ENCODE data around the gene TSPO.

Gene TSPO

GRCh38 chr22:43159484-43160178, 8.3 kb downstream of the TSPO start:
- no peak for DNase-seq (ENCODE audit: low spot score)

DNA sequence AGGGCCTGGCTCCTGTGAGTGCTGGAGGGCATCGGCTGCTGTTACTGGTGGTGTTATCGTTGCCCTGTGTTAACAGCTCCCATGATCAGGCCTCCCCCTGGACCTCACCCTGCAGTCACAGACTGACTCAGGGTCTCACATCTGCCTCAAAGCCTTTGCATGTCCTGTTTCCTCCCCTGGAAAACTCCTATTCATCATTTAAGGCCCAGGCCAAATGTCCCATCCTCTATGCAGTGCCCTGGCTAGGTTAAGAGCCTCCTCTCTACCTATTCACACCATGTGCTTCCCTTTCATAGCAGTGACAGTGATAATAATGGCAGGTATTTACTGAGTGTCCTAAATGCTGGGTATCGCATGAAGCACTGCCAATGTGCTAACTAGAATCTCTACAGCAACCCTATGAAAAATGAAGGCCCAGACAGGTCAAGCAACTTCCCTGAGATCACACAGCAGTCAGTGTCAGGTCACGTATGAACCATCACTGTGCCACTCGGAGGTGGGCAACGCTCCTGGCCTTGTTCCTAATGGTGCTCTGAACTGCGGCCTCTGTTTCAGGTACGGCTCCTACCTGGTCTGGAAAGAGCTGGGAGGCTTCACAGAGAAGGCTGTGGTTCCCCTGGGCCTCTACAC, 9.3 kb downstream of the TSPO start:
- DNase-seq (ENCODE audit: low spot score) = no peak

DNA sequence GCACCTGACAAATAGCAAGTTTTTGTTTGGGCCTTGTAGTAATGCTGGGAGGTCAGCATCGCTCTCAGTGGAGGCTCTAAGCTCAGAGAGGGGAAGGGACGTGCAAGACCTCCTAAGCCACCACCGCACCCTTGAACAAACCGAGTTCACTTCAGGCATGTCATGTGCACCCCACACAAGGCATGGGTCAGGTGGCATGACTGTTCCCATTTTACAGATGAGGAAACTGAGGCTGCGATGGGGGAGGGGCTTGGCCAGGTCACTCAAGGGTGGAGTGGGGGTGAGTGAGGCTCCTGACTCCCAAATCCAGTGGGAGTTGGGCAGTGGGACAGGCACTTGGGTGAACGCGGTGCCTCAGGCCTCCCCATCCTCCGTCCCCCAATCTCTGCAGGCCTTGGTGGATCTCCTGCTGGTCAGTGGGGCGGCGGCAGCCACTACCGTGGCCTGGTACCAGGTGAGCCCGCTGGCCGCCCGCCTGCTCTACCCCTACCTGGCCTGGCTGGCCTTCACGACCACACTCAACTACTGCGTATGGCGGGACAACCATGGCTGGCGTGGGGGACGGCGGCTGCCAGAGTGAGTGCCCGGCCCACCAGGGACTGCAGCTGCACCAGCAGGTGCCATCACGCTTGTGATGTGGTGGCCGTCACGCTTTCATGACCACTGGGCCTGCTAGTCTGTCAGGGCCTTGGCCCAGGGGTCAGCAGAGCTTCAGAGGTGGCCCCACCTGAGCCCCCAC, 11.2 kb downstream of the TSPO start:
- DNase-seq (ENCODE audit: low spot score) = no peak

GRCh38 chr22:43163241-43163795, 12.0 kb downstream of the TSPO start:
- DNase-seq (ENCODE audit: low spot score) = no peak

- no peak for DNase-seq (ENCODE audit: low spot score)
Observed at GRCh38 chr22:43164636-43165035, 13.3 kb downstream of the TSPO start.

DNA sequence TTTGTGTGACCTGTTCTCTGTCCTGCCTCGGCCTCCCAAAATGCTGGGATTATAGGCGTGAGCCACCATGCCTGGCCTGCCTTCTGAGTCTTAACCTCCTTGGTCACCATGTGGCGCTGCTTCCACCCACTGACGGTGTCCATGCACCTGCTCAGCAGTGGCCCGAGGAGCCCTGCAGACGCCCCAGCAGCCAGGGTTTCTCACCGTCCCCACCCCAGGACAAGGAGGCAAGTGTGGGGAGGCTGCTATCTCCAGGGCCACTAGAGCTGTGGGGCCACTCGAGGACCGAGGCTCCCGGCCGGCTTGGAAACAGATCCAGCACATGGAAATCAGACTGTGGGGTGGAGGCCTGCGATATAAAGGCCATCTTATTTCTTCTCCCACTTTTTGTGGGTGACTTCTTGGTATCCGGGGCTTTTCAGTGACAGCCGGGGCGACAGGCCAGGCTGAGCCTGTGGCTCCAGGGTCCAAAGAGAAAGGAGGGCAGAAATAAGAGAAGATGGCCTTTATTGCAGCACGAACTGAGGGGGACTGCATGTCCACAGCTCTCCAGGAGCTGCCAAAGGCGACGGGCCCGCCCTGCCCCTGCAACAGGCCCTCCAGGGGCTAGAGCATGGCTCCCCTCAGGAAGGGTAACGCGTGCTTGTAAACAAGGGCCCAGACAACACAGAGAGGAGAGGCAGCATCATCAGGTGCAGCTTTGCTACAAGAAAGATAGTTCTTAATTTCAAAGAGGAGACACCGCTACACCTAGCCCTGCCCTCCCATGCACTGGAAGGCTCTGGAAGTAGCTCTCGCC, 15.0 kb downstream of the TSPO start:
- DNase-seq (ENCODE audit: low spot score) = no peak

DNA sequence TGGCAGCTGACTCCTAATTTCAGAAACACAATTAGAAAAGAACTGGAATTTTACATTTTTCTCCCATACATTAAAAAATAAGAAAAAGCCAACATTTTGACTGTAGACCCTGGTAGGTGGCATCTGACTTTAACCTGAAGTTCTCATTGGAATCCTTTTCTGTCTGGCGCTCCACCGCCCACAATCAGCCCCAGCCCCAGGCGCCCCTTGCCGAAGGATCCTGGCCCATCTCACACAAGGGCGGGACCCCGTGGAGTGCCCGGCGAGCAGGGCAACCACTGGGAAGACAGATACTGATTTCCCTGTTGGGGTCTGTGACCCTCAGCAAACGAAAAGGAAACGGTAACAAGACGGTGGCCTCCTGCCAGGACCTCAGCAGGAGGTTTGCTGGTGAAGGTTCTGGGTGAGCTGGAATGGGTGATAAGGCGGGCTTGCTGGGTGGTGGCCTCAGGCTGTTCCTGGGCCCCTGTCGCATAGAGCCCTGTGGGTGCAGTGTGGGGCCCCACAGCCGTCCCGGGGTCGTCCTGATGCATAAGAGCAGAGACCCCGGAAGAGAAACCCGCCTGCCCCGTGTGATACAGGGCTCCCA, 15.7 kb downstream of the TSPO start:
- DNase-seq (ENCODE audit: low spot score) = no peak

DNA sequence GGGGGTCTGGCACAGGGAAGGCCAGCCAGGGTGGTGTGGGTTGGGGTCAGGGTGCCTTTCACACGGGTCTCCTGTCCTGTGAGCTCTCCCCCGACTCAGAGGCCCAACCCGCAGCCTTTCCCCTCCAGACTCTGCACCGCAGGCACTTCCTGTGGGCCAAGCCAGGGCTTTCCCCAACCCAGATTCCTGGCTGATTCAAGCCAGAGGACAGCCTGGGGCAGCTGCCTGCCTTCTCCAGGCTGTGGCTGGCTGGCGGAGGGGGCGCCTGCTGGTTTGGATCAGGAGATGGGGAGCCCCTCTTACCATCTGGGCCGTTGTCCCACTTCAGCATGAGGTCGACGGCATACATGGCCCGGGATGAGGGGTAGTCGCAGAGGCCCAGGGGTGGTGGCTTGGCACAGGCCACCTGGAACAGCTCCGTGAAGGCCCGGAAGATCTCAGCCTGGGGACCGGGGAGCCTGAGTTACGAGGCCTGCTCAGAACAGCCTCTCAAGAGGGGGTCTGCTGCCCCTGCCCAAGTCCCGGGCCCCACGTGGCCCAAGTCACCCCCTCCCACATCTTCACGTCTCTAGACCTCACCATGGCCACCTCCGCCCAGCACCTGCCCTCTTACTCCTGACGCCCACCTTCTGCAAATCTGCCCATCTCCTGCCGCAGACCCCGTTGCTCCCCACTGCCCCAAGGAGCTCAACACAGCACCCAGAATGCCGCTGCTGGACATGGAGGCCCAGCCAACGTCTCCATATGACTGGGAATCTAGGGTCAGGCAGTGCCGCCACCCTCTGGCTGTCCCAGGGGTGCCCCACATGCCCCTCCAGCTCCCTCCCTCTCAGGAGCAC, 17.3 kb downstream of the TSPO start:
- no peak for DNase-seq (ENCODE audit: low spot score)

- no peak for DNase-seq (ENCODE audit: low spot score)
Observed at GRCh38 chr22:43169310-43170130, 18.2 kb downstream of the TSPO start.

DNA sequence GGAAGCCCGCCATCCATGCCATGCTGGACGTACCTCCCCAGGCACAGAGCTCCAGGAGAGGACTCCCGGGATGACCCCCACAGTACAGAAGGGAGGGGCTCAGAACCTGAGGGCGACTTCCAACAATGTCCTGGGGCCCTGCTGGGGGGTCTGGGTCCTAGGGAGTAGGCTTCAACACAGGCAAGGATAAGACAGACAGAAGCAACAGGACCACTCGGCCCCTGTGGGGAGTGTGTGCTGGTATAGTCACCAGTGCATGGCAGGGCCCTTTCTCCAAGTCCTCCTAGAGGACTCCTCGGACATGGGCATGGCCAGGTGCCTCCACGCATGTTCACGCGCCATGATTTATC, 18.7 kb downstream of the TSPO start:
- no peak for DNase-seq (ENCODE audit: low spot score)

DNA sequence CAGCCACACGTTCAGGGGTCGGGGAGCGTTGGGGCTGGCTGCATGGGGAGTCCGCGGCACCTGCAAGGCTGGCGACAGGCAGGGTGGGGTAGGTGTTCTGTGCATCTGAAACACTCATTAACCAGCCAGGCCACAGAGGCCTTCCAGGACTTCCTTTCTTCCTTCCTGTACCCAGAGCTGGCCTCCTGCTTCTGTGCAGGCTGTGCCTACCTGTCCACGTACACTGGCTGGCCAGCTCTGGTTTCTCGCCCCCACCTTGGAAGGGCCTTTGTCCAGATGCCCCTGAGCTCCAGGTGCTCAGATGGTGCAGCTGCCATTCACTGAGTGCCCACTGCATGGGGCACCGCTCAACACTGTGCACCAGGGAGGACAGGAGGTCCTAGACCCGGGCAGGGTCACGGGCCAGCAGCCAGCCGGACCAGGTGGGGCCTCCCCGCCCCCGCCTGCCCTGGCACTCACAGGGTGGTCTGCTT, 19.7 kb downstream of the TSPO start:
- DNase-seq (ENCODE audit: low spot score) = no peak

GRCh38 chr22:43171607-43172006, 20.2 kb downstream of the TSPO start:
- DNase-seq (ENCODE audit: low spot score) = no peak

- no peak for DNase-seq (ENCODE audit: low spot score)
Observed at GRCh38 chr22:43172191-43172590, 20.8 kb downstream of the TSPO start.

GRCh38 chr22:43173566-43173965, 22.2 kb downstream of the TSPO start:
- no peak for DNase-seq (ENCODE audit: low spot score)

DNA sequence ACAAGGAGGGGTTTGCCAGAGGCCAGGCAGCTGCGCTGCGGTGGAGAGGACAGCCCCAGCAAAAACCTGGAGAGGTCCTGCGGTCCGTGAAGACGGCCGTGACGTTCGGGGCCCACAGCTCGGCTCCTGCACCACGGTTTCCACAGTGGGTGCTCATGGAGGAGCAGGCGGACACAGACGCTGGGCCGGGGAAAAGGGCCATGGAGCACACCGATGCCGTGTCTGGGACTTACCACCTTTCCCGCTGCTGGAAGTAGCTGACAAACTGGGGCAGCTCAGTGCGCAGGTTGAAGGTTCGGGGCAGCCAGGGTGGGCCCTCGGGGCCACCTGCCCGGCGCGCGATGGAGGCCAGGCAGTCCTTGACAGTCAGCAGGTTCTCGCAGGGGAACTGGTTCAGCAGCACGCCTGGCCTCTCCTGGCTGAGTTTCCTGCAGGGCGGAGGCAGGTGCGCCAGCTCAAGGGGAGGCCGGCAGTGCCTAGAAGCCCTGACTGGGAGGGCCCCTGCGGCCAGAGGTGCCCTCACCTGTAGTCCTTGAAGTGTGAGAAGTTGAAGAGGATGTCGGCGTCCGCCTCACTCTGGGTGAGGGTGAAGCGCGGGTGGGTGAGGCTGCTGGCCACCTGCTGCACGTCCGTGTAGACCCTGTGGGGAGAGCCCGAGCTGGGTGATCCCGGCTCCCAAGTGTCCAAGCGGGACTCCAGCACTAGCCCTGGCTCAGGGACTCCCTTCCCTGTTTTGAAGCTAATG, 22.8 kb downstream of the TSPO start:
- no peak for DNase-seq (ENCODE audit: low spot score)

DNA sequence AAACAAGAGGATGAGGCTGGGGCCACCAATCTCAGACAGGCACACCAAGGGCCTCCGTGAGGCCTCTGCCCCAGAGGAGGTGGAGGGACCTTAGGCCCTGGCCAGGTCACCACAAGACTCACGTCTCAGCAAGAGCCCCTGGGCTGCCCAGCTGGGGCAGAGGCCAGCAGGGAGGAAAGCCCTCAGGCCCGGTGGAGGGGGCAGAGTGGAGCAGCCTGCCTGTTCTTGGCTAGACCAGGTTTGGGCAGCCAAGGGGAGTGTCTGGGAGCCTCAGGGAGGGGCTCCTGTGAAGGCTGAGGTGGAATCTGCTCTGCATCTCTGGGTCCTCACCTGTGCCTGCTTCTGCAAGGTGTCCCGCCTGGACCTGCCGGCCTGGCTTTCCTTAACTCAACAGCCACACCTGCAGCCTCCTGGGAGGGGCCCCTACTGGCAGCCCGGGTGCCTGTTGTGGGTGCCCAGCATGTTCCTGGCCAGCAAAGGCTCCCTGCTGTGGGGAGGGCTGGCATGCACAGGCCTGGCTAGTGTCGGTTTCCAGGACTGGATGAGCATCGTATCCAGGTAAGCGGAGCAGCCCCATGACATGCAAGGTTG, 23.7 kb downstream of the TSPO start:
- no peak for DNase-seq (ENCODE audit: low spot score)

- DNase-seq (ENCODE audit: low spot score) = no peak
Observed at GRCh38 chr22:43176090-43176489, 24.7 kb downstream of the TSPO start.

GRCh38 chr22:43177479-43177878, 26.1 kb downstream of the TSPO start:
- DNase-seq (ENCODE audit: low spot score) = no peak

Data from left forelimb (tissue), 1 donor.